Measurements from ENCODE around the gene FAM174B. TPM values are rescaled to one million over a fixed set of nuclear protein-coding genes. Genes with fewer than 3 reads are reported as not detected.

The FAM174B gene
- 16.7 TPM for total RNA-seq

DNA sequence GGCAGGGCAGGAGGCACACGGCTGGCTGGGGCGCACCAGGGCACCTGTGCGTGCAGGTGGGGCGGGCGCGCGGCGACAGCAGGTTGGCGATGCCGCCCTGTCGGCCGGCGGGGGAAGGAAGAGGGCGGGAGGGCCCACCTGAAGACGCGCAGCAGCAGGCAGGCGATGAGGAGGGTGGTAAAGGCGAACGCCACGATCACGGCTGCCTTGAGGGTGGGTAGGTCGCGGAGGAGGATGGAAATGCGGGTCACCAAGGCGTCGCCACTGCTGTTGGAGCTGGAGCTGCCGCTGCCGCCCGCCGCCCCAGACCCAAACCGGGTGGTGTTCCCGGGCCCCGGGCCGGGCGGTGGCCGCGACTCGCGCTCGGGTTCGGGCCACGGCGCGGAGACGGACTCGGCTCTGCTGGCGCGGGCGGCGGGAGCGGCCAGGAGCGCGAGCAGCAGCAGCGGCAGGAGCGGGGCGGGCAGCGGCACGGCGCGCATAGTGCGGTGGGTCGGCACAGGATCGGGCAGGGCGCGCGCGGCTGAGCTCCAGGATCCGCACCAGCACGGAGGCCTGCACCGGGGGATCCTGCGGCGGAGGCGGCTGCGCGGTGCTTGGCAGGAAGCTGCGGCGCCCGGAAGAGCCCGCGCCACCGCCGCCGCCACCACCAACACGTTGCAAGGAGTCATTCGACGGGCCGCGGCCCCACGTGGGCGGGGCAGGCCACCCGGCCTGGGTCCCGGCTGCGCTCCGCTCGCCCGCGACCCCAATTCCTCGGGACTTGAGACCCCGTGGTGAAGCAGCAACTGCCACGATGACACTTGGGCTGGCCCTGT is at the start of gene FAM174B:
TSS of gene FAM174B (minus strand) at position 598 of the 818 bp plus-strand sequence.
- FAIRE-seq = no peak

DNA sequence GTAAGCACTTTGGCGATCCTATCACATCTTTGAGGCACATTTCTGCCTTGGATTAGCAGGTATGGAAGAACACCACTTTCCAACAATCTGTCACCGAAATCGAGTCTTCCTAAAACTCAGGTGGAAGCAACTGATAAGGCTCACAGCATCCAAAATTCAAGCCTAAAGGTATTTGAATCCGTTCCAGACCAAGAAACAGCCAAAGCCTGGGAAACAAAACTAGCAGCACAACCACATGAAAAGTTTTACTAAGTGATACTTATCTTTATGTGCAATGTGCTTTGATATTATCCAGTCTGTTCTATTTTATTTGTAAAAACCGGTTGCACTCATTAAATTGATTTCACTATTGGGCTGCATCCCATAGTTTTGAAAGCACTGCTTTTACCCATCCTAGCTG is 40.5 kb upstream of the FAM174B start:
- DNase-seq (ENCODE audit: low spot score in 2 of 2) (no peak), FAIRE-seq (no peak)

More for the DNA sequence above, at the start of gene FAM174B:
- peak; percentile 62 to 68 for DNase-seq (ENCODE audit: low spot score in 2 of 2)

DNA sequence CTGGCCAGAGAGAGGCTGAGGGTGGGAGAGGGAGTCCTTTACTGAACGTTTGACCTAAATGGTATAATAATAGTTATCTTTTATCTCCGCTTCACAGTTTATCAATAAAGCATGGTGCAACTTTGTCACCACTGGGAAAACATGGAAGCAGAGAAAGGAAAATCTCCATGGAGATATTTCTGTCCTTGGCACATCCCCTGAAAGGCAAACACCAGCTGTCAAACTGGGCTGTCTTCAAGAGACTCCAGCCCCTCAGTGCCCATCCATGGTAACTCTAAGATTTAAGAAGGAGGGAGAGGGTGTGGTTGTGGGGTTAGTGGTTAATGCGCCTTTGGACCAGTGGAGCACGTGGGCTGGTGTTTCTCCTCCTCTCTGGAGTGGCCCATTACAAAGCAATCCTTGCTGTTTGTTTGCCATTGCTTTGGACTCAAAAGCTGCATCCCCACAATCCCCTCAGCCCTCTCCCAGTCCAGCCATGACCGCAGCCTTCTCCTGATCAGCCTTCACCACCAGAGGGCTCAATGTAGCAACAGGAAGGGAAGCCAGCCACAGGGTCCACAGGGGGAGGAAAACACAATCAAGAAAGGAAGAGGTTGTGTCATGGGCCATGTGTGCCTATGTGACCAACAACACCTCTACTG is 38.2 kb upstream of the FAM174B start:
- DNase-seq (ENCODE audit: low spot score in 2 of 2) (no peak), FAIRE-seq (no peak)

DNA sequence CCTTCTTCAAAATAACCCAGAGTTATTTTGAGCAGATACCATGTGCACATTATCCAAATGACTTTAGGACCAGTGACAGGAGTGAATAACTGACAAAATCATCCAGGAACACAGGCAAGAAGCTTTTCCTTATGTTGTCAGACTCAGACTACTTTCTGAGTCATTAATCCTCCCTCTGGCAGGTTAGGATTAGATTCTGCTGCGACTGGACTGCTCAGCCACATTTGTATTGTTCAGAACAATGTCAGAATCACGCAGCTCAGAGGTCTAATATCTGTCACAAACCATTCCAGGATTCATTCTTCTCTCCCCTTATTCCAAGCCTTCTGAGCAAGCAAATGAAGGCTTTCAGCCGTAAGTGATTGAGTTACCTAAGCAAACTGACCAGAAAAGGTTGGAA is 34.8 kb upstream of the FAM174B start:
- DNase-seq (ENCODE audit: low spot score in 2 of 2) (no peak), FAIRE-seq (no peak)

DNA sequence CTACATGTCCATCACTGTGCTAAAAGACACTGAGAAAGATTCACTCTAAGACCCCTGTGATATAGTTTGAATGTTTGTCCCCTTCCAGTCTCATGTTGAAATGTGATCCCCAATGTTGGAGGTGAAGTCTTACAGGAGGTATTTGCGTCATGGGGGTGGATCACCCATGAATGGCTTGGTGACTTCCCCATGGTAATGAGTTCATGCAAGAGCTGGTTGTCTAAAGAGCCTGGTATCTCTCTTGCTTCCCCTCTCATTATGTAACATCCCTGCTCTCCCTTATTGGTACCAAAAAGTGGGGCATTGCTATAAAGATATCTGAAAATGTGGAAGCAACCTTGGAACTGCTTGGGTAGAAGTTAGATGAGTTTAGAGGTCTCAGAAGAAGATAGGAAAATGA is 32.2 kb upstream of the FAM174B start:
- no peak for DNase-seq (ENCODE audit: low spot score in 2 of 2)
- no peak for FAIRE-seq

DNA sequence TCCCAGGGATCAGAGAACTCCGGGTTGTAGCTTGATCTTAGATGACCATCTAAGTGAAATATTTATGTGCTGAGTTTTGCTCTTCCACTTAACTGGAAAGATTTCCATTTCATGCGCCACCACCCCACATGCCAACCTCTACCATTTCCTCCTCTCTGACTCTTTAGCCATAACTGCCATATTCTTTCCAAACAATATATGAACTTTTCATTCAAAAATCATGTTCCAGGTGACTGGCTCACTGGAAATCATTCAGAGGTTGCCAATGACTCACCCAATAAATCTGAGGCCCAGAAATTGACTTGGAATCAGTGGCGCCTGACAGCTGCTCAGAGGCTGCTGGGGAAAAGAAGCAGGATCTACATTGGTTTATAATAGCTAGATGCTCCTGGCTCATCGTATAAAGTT is 31.6 kb upstream of the FAM174B start:
- DNase-seq (ENCODE audit: low spot score in 2 of 2) (no peak), FAIRE-seq (no peak)

DNA sequence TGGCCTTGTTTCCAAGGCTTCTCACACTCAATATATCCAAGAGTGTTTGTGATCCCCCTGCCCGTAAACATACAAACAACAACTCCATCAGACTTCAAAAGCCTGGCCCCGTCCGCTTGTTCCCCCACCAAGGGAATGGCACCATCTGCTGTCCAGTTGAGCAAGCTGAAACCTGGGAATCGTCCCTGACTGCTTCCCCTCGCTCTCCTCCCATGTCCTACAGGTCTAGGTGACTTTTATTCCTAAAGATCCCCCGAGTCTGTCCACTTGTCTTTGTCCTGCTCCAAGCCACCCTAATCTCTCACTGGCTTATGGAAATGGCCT is 27.9 kb upstream of the FAM174B start:
- FAIRE-seq (no peak), DNase-seq (ENCODE audit: low spot score in 2 of 2) (no peak)

DNA sequence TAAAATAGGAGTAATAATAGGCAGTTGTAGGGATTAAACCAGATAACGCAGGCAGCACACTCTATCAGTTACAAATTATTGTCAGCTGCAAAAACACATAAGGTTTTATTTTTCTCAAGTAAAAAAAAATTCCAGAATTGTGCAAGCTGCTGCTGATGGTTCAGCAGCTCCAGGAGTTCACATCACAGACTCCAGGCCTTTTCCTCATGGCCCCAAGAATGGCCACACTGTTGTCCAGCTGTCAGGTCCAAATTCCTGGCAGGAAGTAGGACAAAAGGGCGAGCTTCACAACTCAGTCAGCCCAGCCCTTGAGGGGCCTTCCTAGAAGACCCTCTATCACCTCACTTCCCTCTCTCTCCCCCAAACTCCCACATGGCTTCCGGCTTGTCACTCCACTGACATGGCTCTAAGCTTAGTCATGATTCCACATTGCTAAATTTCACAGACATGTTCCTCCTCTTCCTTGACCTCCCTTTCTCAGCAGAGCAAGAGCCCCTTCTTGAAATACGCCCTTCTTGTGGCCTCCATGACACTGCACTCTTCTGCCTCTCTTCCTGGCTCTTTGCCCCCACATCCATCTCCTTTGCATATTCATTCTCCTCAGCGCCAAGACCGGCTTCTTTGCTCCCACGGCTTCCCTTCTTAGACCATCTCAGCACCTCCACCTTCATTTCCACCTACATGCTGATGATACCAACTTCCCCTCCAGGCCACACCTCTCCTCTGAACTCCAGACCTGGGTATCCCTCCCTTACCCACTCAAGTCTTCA is 27.4 kb upstream of the FAM174B start:
- FAIRE-seq = no peak
- no peak for DNase-seq (ENCODE audit: low spot score in 2 of 2)

DNA sequence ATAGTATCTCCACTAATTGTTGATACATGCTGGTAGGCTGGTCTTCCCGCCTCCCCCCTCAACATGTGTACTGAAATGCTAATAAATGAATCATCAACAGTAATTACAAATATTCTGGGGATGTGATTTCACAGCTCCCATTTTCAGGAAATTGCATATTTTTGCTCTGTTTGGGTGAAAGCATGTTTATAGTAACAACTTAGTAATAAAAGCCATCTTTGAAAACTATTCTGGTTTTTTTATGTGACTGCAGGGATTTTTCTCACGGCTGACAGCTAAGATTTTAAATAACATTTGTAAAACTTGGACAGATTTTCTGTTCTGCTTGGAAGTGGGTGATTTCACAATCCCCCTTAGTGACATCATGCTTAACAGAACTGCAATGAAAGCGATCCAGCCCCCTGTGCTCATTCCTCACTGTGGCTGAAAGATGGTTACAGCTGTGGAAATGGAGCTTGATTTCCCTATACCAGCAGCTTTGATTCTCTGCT is 25.6 kb upstream of the FAM174B start:
- FAIRE-seq = no peak

DNA sequence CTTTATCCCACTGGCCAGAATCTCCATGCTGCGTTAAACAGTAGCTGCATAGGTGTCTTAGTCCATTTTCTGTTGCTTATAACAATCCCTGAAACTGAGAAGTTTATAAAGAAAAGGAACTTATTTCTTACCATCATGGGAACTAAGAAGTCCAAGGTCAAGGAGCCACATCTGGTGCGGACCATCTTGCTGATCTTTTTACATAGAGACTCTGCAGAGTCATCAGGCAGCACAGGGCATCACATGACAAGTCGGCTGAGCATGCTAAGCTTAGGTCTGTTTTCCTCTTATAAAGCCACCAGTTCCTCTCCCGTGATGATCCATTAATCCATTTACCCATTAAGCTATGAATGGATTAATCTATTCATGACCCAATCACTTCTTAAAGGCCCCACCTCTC is 22.4 kb upstream of the FAM174B start:
- DNase-seq (ENCODE audit: low spot score in 2 of 2) (no peak), FAIRE-seq (no peak)

More for the DNA sequence above, 25.6 kb upstream of the FAM174B start:
- no peak for DNase-seq (ENCODE audit: low spot score in 2 of 2)

DNA sequence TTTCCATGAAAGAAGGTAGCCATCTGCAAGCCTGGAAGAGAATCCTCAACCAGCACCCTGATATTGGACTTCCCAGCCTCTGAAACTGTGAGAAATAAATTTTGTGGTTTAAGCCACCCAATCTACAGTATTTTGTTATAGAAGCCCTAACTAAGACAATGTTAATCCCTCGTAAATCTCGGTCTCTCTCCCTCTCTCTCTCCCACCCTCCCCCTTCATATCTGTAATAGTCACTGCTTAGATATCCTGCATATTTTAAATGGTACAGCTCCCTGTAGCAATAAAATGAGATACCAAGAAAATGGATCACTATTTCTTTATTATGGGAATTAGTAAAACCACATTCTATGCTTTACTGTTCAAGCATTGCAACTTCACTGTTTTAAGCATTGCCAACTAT is 21.0 kb upstream of the FAM174B start:
- DNase-seq (ENCODE audit: low spot score in 2 of 2) (no peak), FAIRE-seq (no peak)

DNA sequence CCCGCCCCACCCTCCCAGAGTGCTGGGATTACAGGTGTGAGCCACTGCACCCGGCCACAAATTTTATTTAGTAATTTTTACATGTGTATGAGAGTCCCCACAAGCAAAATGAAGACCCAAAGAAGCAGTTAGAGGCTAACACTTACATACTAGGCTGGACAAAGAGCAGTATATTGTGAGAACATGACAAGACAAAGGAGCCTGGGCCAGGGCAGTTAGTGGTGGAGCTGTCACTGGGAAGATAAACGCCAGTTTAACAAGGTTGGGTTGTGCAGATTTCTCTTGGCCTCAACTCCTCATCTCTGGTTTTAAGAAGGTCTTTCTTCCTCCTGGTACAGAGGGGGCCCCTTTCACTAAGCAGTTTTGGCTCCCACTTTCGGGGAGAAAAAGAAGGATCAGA is 19.9 kb upstream of the FAM174B start:
- FAIRE-seq (no peak), DNase-seq (ENCODE audit: low spot score in 2 of 2) (no peak)

DNA sequence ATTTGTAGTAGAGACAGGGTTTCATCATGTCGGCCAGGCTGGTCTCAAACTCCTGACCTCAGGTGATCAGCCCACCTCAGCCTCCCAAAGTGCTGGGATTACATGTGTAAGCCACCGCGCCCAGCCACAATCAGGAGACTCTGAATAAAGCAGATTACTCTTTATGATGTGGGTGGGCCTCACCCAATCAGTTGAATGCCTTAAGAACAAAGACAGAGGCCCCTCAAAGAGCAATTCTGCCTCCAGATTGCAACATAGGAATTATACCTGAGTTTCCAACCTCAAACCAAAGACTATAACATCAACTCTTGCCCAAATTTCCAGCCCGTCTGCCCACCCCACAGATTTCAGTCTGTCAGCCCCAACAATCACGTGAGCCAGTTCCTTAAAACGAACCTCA is 18.8 kb upstream of the FAM174B start:
- no peak for DNase-seq (ENCODE audit: low spot score in 2 of 2)
- FAIRE-seq = no peak

DNA sequence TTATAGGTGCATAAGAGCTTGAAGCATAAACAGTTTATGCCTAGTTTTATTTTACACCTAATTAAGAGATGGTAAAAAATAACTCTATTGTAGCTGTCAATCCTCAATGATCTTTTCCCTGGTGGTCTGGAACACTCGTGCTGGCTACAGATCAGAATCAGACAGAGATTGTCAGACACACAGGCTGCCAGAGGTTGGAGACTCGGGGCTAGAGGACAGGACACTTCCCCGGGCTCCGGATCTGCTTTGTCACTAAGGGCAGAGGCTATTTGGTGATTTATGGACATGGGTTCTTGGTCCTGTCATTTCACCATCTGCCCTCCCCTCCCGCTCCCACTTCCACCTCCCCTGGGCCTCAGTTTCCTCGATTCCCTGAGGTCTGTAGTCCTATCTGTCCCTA is 16.5 kb upstream of the FAM174B start:
- FAIRE-seq = no peak

DNA sequence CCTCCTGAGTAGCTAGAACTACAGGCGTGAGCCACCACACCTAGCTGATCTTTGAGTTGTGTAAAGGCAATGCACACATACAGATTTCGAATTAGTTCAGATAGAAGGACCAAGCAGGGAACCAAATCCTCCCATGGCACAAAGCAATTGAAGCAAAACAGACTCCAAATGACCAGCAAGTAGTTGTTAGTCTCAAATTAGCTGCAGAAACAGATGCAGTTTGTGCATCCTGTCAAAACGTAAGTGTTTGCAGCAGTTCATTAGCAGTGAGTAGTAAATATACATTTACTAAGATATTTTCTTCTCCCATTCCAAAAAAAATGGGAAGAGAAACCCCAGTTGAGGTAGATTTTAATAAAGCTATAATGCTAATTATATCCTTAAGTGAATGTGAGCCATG is 15.8 kb upstream of the FAM174B start:
- FAIRE-seq (no peak), DNase-seq (ENCODE audit: low spot score in 2 of 2) (no peak)

More for the DNA sequence above, 16.5 kb upstream of the FAM174B start:
- DNase-seq (ENCODE audit: low spot score in 2 of 2) = no peak

DNA sequence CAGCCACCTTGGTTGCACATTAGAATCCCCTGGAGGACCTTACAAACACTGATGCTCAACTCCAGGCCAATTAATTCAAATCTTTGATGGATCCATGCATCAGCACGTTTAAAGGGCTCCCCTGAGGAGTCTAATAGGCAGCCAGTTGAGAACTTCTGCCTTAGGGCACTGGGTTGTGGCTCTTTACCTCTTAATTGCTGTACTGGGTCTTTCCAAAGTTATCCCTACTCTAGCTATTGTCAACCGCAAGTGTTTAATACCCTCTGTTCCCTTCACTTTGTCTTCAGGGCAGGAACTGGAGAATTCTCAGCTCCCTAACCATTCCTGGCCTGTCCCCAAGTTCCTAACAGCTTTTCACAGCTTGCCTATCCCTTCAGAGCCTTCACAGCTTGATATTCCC is 15.0 kb upstream of the FAM174B start:
- DNase-seq (ENCODE audit: low spot score in 2 of 2) (no peak), FAIRE-seq (no peak)

DNA sequence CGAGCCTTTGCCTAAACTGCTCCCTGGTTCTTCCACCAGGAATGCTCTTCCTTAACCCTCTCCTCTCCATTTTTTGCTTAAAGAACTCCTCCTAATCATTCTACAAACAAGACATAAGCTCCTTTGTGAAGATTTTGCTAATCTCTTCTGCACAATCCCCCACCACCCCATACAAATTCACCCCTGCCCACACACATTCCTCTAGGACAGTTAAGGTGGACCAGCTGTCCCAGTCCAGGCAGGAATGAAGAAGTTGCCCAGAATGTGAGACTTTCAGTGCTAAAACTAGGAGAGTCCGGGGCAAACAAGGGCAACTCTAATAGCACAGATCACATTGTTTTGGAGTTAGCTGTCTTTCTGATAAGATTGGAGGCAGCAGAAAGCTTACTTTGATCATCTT is 13.9 kb upstream of the FAM174B start:
- no peak for DNase-seq (ENCODE audit: low spot score in 2 of 2)
- no peak for FAIRE-seq

DNA sequence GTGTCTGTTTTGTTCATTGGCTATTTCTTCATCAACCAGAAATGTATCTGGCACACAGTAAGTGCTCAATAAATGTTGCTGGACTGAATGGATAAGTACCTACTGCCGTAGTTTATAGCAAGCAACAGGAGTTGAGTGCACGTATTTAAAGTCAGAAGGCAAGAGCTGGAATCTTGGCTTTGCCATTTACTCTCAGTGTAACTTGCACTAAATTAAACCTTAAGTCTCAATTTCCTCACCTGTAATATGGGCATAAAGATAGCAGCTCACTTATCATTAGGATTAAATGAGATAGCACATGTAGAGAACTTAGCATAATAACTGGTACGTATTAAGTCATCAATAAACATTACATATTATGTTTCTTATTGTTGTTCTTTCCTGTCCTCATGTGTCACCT is 13.0 kb upstream of the FAM174B start:
- DNase-seq (ENCODE audit: low spot score in 2 of 2) = no peak
- no peak for FAIRE-seq

DNA sequence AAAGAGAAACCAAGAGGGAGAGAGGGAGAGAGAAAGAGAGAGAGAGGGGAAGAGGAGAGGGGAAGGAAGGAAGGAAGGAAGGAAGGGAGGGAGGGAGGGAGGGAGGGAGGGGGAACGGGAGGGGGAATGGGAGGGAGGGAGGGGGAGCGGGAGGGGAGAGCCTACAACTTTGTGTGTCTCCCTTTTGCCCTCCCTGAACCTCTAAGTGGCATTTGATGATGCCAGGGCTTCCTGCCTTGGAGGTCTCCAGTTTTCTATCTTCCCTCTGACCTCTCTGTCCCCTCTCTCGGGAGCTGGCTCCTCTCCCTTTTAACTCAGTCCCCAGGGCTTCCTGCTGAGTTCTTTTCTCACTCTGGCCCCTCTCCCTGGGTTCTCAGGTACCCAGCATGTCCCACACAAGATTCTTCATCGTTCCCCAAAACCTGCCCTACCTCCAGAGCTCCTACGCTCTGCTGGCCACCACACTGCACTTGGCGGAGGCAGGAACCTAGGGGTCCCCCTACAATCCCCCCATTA is 12.5 kb upstream of the FAM174B start:
- FAIRE-seq = no peak
- no peak for DNase-seq (ENCODE audit: low spot score in 2 of 2)

DNA sequence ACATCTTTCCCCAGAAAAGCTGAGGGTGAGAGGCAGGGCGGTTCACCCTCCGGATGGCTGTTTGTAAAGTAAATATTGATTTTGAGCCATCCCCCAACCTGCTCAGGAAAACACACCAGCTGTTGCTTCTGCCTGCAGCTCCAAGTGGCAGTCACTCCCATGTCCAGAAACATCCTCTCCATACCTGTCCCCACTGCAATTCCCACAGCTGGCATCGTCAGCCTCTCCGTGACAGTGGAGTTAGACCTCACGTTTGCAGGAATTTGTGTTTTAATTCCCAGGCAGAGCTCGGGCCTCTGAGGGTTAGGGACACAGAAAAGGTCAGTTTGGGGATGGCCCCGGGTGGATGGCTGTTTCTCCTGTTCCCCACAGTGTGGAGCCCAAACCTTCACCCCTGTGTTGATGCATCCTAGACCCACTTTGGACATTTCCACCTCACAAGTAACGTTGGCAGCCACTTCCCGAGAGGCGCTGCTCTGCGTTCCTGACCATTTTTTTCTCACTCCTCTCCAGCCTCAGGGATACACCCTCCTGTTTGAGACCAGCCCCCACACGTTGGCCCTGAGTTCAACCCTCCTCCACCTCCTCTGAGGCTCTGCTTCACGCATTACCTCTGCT is 11.8 kb upstream of the FAM174B start:
- DNase-seq (ENCODE audit: low spot score in 2 of 2) (no peak), FAIRE-seq (no peak)

DNA sequence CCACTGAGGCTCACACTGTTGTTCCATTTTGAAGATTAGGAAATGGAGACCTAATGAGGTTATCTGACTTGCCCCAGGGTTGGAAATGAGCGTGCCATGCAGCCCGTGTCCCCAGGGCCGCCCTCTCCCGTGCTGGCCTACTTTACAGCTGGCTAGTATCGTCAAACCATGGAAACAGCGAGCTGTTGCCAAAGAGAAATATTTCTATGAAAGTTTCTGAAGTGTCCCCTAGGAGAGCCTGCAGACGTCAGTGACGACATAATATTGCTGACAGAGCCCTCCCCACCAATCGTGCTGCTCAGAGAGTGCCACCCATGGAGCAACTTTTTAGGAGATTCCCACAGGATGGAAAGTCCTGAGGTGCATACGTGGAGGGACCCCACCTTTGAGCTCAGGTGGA is 11.2 kb upstream of the FAM174B start:
- DNase-seq (ENCODE audit: low spot score in 2 of 2) = no peak
- FAIRE-seq = no peak

Measured in frontal cortex (tissue), 4 donors.